ENCODE measurements around the gene RBMS1. TPM values are rescaled to one million over a fixed set of nuclear protein-coding genes. Genes with fewer than 3 reads are reported as not detected.
A peak's percentile ranks its signal among the peaks of the same experiment; 100 is the strongest.

The RBMS1 gene
- total RNA-seq, 1 donor from 2014 or later = 93.3 TPM

DNA sequence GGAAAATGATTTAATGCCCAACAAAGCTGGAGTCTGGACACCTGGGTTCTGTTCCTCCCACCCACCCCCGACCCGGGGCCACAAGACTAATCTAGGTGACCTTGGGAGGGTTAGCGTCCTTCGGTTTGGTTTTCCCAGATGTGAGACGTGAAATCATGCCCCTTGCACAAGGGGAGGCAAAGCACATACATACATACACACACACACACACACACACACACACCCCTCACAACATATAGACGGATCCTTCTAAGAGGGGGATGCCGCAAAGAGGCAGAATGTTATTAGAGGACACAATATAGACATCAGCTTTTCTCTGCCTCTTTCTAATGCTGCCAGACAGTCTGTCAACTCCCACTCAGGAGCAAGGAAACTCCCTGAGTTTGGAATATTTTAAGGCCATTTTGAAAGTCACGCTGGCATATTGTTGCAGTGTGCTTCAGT, 616 bp upstream of the RBMS1 start:
- TF ChIP-seq, protein P1, sequence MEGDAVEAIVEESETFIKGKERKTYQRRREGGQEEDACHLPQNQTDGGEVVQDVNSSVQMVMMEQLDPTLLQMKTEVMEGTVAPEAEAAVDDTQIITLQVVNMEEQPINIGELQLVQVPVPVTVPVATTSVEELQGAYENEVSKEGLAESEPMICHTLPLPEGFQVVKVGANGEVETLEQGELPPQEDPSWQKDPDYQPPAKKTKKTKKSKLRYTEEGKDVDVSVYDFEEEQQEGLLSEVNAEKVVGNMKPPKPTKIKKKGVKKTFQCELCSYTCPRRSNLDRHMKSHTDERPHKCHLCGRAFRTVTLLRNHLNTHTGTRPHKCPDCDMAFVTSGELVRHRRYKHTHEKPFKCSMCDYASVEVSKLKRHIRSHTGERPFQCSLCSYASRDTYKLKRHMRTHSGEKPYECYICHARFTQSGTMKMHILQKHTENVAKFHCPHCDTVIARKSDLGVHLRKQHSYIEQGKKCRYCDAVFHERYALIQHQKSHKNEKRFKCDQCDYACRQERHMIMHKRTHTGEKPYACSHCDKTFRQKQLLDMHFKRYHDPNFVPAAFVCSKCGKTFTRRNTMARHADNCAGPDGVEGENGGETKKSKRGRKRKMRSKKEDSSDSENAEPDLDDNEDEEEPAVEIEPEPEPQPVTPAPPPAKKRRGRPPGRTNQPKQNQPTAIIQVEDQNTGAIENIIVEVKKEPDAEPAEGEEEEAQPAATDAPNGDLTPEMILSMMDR (IDR thresholded peaks at IDR 0.05) = no peak
- TF ChIP-seq POLR2AphosphoS5 (IDR thresholded peaks at IDR 0.05; ENCODE audit: insufficient read depth in 1 of 2, low read depth in 1 of 2) (no peak), POLR2A (IDR thresholded peaks at IDR 0.05) (no peak)
- H3K9me3 ChIP-seq = no peaks in the 10 kb centered on the region
- H3K4me1 ChIP-seq = peaks cover 12% of the 10 kb centered on the region
- H3K4me3 ChIP-seq = peak overlapping the region; percentile 86 to 87
- no peaks in the 10 kb centered on the region for H3K36me3 ChIP-seq
- intact Hi-C loops (cut with DNase I) = no loop called here
- H3K27me3 ChIP-seq = no peaks in the 10 kb centered on the region
- peak overlapping the region; percentile 95 for H3K27ac ChIP-seq
- no peak for DNase-seq (ENCODE audit: extremely low spot score in 2 of 2)

DNA sequence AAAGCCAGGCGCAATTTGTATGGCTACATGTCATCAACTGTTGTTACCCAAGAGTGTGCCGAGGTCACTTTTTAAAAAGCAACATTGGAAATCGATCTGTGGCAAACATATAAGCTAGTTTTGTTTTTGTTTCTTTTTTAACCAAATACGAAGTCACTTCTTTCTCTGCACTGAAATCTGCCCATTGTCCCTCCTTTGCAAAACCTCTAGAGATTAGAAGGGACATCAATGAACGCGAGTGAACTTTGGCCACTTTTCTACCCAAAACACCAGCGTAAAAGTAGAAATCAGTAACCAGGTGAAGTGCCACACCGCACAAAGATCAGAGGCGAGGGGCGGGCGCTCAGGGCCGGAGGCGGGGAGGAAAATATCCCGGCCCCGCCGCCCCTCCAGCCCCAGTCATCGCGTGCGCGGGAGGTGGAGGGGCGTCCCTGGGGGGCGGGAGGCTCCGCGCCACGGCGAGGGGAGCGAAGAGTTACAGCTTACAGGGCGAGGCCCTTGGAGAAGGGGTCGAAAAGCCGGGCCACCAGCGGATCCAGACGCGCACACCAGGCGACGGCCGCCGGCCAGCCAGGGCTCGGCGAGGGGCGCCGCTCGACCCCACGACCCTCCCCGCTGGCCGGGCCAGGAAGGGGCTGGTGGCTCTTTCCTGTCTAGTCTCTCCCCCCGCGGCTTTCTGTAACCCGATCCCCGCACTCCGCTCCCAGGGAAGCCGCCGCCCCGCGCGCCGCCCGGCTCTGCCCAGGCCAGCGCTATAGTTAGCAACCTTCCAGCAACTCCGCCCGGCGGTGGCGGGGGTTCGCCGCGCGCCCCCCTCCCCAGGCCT, 993 bp downstream of the RBMS1 start:
- no peak for DNase-seq (ENCODE audit: extremely low spot score in 2 of 2)

DNA sequence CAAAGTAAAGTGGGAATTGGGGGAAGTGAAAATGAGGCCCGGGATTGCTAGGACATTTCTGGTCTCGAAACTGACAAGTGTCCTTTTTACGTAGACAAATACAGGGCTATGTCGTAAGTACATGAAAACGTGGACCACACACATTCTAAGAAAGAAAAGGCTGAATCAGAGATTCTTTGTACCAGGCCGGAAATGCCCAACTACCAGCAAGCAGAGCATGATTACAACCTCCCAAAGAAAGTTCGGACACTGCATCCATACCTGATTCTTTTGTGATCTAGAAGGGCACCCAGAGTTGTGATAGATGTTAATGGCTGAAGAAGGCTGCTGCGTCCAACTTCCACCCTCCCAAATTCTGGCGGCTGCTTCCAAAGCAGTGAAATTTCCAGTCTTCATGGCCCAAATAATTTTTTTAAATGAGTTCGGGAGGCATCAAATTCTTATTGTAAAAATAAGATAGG, 1.7 kb downstream of the RBMS1 start:
- no peaks in the 10 kb centered on the region for H3K36me3 ChIP-seq
- no peak for DNase-seq (ENCODE audit: extremely low spot score in 2 of 2)
- H3K9me3 ChIP-seq = no peaks in the 10 kb centered on the region
- H3K27me3 ChIP-seq = no peaks in the 10 kb centered on the region
- peak overlapping the region; percentile 86 to 87 for H3K4me3 ChIP-seq
- H3K27ac ChIP-seq = peak overlapping the region; percentile 95
- intact Hi-C loops (cut with DNase I) = no loop called here
- TF ChIP-seq, protein P1 (IDR thresholded peaks at IDR 0.05) = no peak
- no peak for TF ChIP-seq POLR2AphosphoS5 (IDR thresholded peaks at IDR 0.05; ENCODE audit: insufficient read depth in 1 of 2, low read depth in 1 of 2)
- TF ChIP-seq POLR2A (IDR thresholded peaks at IDR 0.05) = no peak
- peaks cover 16% of the 10 kb centered on the region for H3K4me1 ChIP-seq

More for the DNA sequence above, 993 bp downstream of the RBMS1 start:
- Histone ChIP-seq H3K4me3 (peak overlapping the region; percentile 86 to 87), H3K27me3 (no peaks in the 10 kb centered on the region), H3K9me3 (no peaks in the 10 kb centered on the region), H3K27ac (peak overlapping the region; percentile 95), H3K4me1 (peaks cover 16% of the 10 kb centered on the region), H3K36me3 (no peaks in the 10 kb centered on the region)
- intact Hi-C loops (cut with DNase I) = no loop called here
- peak in 1 of 2 donors; percentile 75 for TF ChIP-seq POLR2AphosphoS5 (IDR thresholded peaks at IDR 0.05; ENCODE audit: insufficient read depth in 1 of 2, low read depth in 1 of 2)
- TF ChIP-seq POLR2A (IDR thresholded peaks at IDR 0.05) = peak in 1 of 2 donors; percentile 15
- TF ChIP-seq, protein P1 (IDR thresholded peaks at IDR 0.05) = no peak

DNA sequence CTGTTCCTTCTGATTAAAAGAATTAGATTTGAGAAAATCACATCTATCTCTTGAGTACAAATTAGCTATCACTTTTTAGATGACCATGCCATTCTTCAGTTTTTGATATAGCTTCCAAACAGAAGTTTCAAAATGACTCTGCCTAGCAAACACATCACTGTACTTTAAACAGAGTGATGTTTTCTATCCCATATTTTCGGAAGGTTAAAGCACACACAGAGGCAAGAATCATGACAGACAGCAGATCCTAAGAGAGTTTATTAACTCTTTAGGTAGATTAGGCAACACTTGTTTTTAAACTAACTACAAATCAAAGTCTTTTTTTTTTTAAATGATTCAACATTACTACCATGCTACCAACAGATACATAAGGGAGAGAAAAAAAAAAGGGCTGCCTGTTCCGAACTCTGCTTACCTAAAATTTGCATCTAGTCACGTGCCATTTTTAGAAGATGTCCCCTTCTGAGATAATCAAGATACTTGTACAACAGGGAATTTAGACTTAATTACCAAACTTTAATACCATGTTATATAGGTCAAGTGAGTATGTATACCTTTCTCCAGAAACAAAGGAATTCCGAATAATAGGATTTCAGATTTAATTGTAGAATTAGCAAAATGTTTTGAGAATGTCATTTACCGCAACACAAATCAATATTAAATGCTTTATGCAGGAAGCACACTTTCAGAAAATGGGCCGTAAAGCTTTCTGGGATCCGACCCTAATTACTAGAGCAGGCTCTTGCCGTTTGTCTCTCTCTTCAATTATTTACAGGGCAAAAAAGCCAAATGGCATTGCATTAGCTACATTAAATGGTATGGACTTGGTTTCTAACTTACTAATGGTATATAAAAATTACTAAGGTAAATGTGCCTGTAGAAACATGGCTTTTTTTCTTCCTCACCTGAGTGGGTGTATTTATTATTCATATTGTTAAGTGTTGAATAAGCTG, 2.6 kb downstream of the RBMS1 start:
- Histone ChIP-seq H3K9me3 (no peaks in the 10 kb centered on the region), H3K27me3 (no peaks in the 10 kb centered on the region), H3K4me3 (peak overlapping the region; percentile 86 to 87), H3K4me1 (peaks cover 19% of the 10 kb centered on the region), H3K36me3 (no peaks in the 10 kb centered on the region), H3K27ac (peak overlapping the region; percentile 95)
- TF ChIP-seq POLR2A (IDR thresholded peaks at IDR 0.05) (no peak), POLR2AphosphoS5 (IDR thresholded peaks at IDR 0.05; ENCODE audit: insufficient read depth in 1 of 2, low read depth in 1 of 2) (peak in 1 of 2 donors; percentile 7)
- TF ChIP-seq, protein P1 (IDR thresholded peaks at IDR 0.05) = no peak
- intact Hi-C loops (cut with DNase I) = no loop called here
- no peak for DNase-seq (ENCODE audit: extremely low spot score in 2 of 2)

Measured in vagina (tissue), 2 donors.